Testis (tissue), 3 donors: ENCODE data around the gene STXBP5. TPM values are rescaled to one million over a fixed set of nuclear protein-coding genes. Genes with fewer than 3 reads are reported as not detected.

Source experiments
- DNase-seq: peaks from one replicate; pipeline ENCODE4 v3.0.0-alpha.2; 2019
- H3K27ac ChIP-seq, 2 donors: fragments of 200-600 bp; sonication (generic); one replicate each; pipeline ENCODE4 v1.5.1; 2019
- H3K27me3 ChIP-seq: fragments of 200-600 bp; sonication (generic); one replicate; pipeline ENCODE4 v1.5.1; 2019
- H3K36me3 ChIP-seq: fragments of 200-600 bp; sonication (generic); one replicate; pipeline ENCODE4 v1.5.1; 2017; ENCODE audit warnings: low read depth; ENCODE audit errors: missing control alignments
- H3K4me1 ChIP-seq: fragments of 200-600 bp; sonication (generic); one replicate; pipeline ENCODE4 v1.5.1; 2019
- H3K4me3 ChIP-seq, 2 donors: fragments of 200-600 bp; sonication (generic); one replicate each; pipeline ENCODE4 v1.5.1; 2017 to 2019
- H3K9me3 ChIP-seq: fragments of 200-600 bp; sonication (generic); one replicate; pipeline ENCODE4 v1.5.1; 2017
- CTCF ChIP-seq, 3 experiments: fragments of 450-650 bp in 2 of 3; fragments of 200-600 bp in 1 of 3; sonication (generic) in 1 of 3; IDR thresholded peaks; one replicate each; pipeline ENCODE4 v1.5.1; 2016 to 2019; ENCODE audit warnings: antibody characterized with exemption in 3 of 3, mild to moderate bottlenecking in 2 of 3, moderate library complexity in 1 of 3
- POLR2A ChIP-seq: fragments of 450-650 bp; IDR thresholded peaks from one replicate; pipeline ENCODE4 v1.6.1; 2017; ENCODE audit warnings: antibody characterized with exemption, mild to moderate bottlenecking, moderate library complexity
- WGBS, 2 donors: methylation state at CpG; one replicate each; pipeline ENCODE4 v1.1.5; 2018; 5-methylcytosine and 5-hydroxymethylcytosine counted together
- intact Hi-C: fragments of 100-400 bp; cut with DNase I; formaldehyde crosslinking; loops from one replicate; pipeline ENCODE4 v1.15.1; 2023; ENCODE audit warnings: low total_unique reads
- polyA plus RNA-seq: library from polyadenylated mRNA; stranded (reverse); fragments of 350-450 nt; fragmentation: Illumina TruSeq; extraction: RNeasy Lipid Tissue Mini Kit (QIAGEN cat#74804); gene quantifications from one replicate; pipeline ENCODE4 v1.2.3, GENCODE V29; 2014; ENCODE audit warnings: low read depth, low replicate concordance; ENCODE audit not compliant: insufficient read depth
- total RNA-seq, 2 donors: library from RNA; depleted of rRNA; stranded (reverse); fragments of >200 nt; gene quantifications; one replicate each; pipeline ENCODE4 v1.2.3, GENCODE V29; 2016

STXBP5 gene
- total and polyA plus RNA-seq, 3 donors from 2014 or later = 29.9 to 47.4 (median 43.5) TPM

GRCh38 chr6:147322299-147323162, 118.3 kb downstream of the STXBP5 start:
- Histone ChIP-seq H3K36me3 (no peaks in the 10 kb centered on the region), H3K4me1 (no peaks in the 10 kb centered on the region), H3K27me3 (no peaks in the 10 kb centered on the region), H3K4me3 (no peak overlapping the region), H3K27ac (no peak overlapping the region), H3K9me3 (no peaks in the 10 kb centered on the region)
- WGBS, 2 donors = 84 to 85% methylated on average over 5 of the region's 5 CpGs
- DNase-seq = no peak
- intact Hi-C loops = no loop called here
- TF ChIP-seq CTCF (IDR thresholded peaks at IDR 0.05) (no peak), POLR2A (no peak)

- no peak for DNase-seq
- WGBS, 2 donors = 79 to 91% methylated on average over 1 of the region's 1 CpG
- H3K4me1 ChIP-seq = no peaks in the 10 kb centered on the region
- H3K36me3 ChIP-seq = no peaks in the 10 kb centered on the region
- H3K9me3 ChIP-seq = no peaks in the 10 kb centered on the region
- no peak overlapping the region for H3K4me3 ChIP-seq
- no peak for TF ChIP-seq CTCF (IDR thresholded peaks at IDR 0.05)
- intact Hi-C loops = no loop called here
- no peaks in the 10 kb centered on the region for H3K27me3 ChIP-seq
- no peak overlapping the region for H3K27ac ChIP-seq
Observed at GRCh38 chr6:147325557-147325956, 121.3 kb downstream of the STXBP5 start.

- intact Hi-C loops = no loop called here
- 64 to 79% methylated on average over 1 of the region's 1 CpG for WGBS, 2 donors
- TF ChIP-seq POLR2A = no peak
- no peak for TF ChIP-seq CTCF (IDR thresholded peaks at IDR 0.05)
- H3K4me1 ChIP-seq = no peaks in the 10 kb centered on the region
- H3K4me3 ChIP-seq = no peak overlapping the region
- no peaks in the 10 kb centered on the region for H3K27me3 ChIP-seq
- no peaks in the 10 kb centered on the region for H3K9me3 ChIP-seq
- H3K36me3 ChIP-seq = no peaks in the 10 kb centered on the region
- no peak overlapping the region for H3K27ac ChIP-seq
- no peak for DNase-seq
Observed at GRCh38 chr6:147331401-147331800, 127.2 kb downstream of the STXBP5 start.

- Histone ChIP-seq H3K27me3 (no peaks in the 10 kb centered on the region), H3K9me3 (no peaks in the 10 kb centered on the region), H3K4me1 (no peaks in the 10 kb centered on the region), H3K27ac (no peak overlapping the region), H3K4me3 (no peak overlapping the region), H3K36me3 (no peaks in the 10 kb centered on the region)
- TF ChIP-seq CTCF (IDR thresholded peaks at IDR 0.05) = no peak
- no peak for TF ChIP-seq POLR2A
- no peak for DNase-seq
- 48 to 53% methylated on average over 3 of the region's 3 CpGs for WGBS, 2 donors
- intact Hi-C loops = no loop called here
Observed at GRCh38 chr6:147337921-147338320, 133.7 kb downstream of the STXBP5 start.

GRCh38 chr6:147341486-147341885, 137.3 kb downstream of the STXBP5 start:
- 97 to 100% methylated on average over 1 of the region's 1 CpG for WGBS, 2 donors
- no peak for DNase-seq
- no peaks in the 10 kb centered on the region for H3K36me3 ChIP-seq
- intact Hi-C loops = no loop called here
- H3K27ac ChIP-seq = no peak overlapping the region
- no peaks in the 10 kb centered on the region for H3K27me3 ChIP-seq
- H3K4me3 ChIP-seq = no peak overlapping the region
- H3K9me3 ChIP-seq = no peaks in the 10 kb centered on the region
- TF ChIP-seq CTCF (IDR thresholded peaks at IDR 0.05) (no peak), POLR2A (no peak)
- no peaks in the 10 kb centered on the region for H3K4me1 ChIP-seq
